ENCODE measurements around the gene GRB14.

DNA sequence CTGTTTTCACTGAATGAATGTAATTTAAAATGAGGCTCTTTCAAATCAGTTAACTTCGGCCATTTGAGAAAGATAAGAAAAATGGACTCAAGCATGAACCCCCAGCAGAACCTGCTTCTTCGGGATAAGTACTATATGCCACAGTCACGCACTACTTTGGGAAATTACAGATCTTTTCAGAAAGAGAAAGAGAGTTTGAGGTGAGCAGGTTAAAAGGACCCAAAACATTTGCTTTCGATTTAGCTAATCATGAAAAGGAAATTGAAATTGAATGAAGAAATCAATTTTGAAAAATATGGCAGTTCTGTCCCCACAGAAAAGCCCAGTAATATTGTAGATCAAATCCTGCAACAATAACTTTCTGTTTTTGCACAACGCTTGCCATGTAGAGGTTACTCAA lies 156.9 kb downstream of the GRB14 start:
- TF ChIP-seq, protein P1, sequence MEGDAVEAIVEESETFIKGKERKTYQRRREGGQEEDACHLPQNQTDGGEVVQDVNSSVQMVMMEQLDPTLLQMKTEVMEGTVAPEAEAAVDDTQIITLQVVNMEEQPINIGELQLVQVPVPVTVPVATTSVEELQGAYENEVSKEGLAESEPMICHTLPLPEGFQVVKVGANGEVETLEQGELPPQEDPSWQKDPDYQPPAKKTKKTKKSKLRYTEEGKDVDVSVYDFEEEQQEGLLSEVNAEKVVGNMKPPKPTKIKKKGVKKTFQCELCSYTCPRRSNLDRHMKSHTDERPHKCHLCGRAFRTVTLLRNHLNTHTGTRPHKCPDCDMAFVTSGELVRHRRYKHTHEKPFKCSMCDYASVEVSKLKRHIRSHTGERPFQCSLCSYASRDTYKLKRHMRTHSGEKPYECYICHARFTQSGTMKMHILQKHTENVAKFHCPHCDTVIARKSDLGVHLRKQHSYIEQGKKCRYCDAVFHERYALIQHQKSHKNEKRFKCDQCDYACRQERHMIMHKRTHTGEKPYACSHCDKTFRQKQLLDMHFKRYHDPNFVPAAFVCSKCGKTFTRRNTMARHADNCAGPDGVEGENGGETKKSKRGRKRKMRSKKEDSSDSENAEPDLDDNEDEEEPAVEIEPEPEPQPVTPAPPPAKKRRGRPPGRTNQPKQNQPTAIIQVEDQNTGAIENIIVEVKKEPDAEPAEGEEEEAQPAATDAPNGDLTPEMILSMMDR (IDR thresholded peaks at IDR 0.05), result no peak
- no peak for TF ChIP-seq POLR2A (IDR thresholded peaks at IDR 0.05)

Measured in thyroid gland (tissue), 4 donors.